K562 (cell line): ENCODE measurements around the gene SERPIND1. TPM values are rescaled to one million over a fixed set of nuclear protein-coding genes. Genes with fewer than 3 reads are reported as not detected.

Source experiments
- ATAC-seq: fragments of 200-7000 bp; cut with Tn5 transposase; 3 replicates; pipeline ENCODE4 v1.9.1; 2020; ENCODE audit warnings: moderate library complexity
- BruUV-seq: library from RNA; stranded (reverse); fragments of 400-500 nt; replicated peaks from 2 replicates; lab custom pipeline; 2021; lab: Mats Ljungman, UMichigan
- CTCF ChIA-PET: fragments of 300-600 bp; formaldehyde crosslinking; extraction: SDS; loops from one replicate; lab custom pipeline; 2021; ENCODE audit warnings: low intra/inter-chr PET ratio; lab: Yijun Ruan, JAX
- POLR2A ChIA-PET: fragments of 300-600, 350-650 bp; sonication (Branson Sonifier 250); formaldehyde crosslinking; extraction: SDS; loops from one replicate; lab custom pipeline; 2021; ENCODE audit warnings: antibody characterized with exemption, inconsistent platforms; lab: Yijun Ruan, JAX
- DNase-seq, 4 experiments: peaks; one replicate each; pipeline versions ENCODE4 v3.0.0 to v3.0.0-alpha.2; 2011 to 2018; ENCODE audit warnings: low spot score in 3 of 4, mixed read lengths in 3 of 4; ENCODE audit errors: extremely low read depth in 1 of 4
- FAIRE-seq: peaks from 2 replicates; lab custom pipeline; 2011; peaks lifted over from hg19 to GRCh38; lab: Jason Lieb, UNC
- H2AFZ ChIP-seq: 2 replicates; pipeline ENCODE4 v1.6.0; 2011; ENCODE audit warnings: low read depth, low read length, control low read depth, inconsistent platforms
- H3K27ac ChIP-seq: fragments of 200-600 bp; 3 replicates; pipeline ENCODE4 v1.8.0; 2011; ENCODE audit warnings: low read depth, mild to moderate bottlenecking, control low read depth, inconsistent platforms, low read length, moderate library complexity, mixed read lengths; ENCODE audit errors: extremely low read depth
- H3K27me3 ChIP-seq, 2 experiments: fragments of 300-600 bp in 1 of 2; 2 replicates in 1 of 2; 3 replicates in 1 of 2; pipeline versions ENCODE4 v1.6.0 to v1.8.0; 2011; ENCODE audit warnings: inconsistent platforms in 2 of 2, low read length in 2 of 2, mild to moderate bottlenecking in 1 of 2, mixed read lengths in 1 of 2, moderate library complexity in 1 of 2; ENCODE audit not compliant: control insufficient read depth in 2 of 2, insufficient read depth in 2 of 2
- H3K36me3 ChIP-seq: fragments of 300-600 bp; 3 replicates; pipeline ENCODE4 v1.8.0; 2011; ENCODE audit warnings: mild to moderate bottlenecking, low read length, inconsistent platforms; ENCODE audit not compliant: control insufficient read depth, insufficient read depth
- H3K4me1 ChIP-seq, 2 experiments: fragments of 200-600 bp in 1 of 2; replicated peaks in 1 of 2; 2 replicates in 1 of 2; 3 replicates in 1 of 2; pipeline versions ENCODE4 v1.5.1 to v1.8.0; 2011; ENCODE audit warnings: inconsistent platforms in 2 of 2, low read length in 2 of 2, mild to moderate bottlenecking in 1 of 2, mixed read lengths in 1 of 2, moderate library complexity in 1 of 2; ENCODE audit not compliant: control insufficient read depth in 2 of 2, insufficient read depth in 2 of 2
- H3K4me2 ChIP-seq: 2 replicates; pipeline ENCODE4 v1.6.1; 2011; ENCODE audit warnings: low read length, control low read depth, inconsistent platforms, mixed read lengths; ENCODE audit not compliant: insufficient read depth
- H3K4me3 ChIP-seq: fragments of 200-600 bp; sonication (generic), shearing (Covaris generic); 2 replicates; pipeline ENCODE4 v1.5.1; 2016; ENCODE audit warnings: control low read depth, inconsistent platforms
- H3K79me2 ChIP-seq: fragments of 200-600 bp; 3 replicates; pipeline ENCODE4 v1.8.0; 2011; ENCODE audit warnings: low read length, inconsistent platforms; ENCODE audit not compliant: control insufficient read depth, insufficient read depth
- H3K9ac ChIP-seq, 2 experiments: 2 replicates each; pipeline versions ENCODE4 v1.6.0 to v1.6.1; 2011; ENCODE audit warnings: low read depth in 2 of 2, low read length in 2 of 2, control low read depth in 1 of 2, inconsistent platforms in 1 of 2, mild to moderate bottlenecking in 1 of 2, mixed read lengths in 1 of 2; ENCODE audit not compliant: insufficient read depth in 1 of 2
- H3K9me1 ChIP-seq: one replicate; pipeline ENCODE4 v1.6.0; 2011; ENCODE audit warnings: inconsistent platforms, mild to moderate bottlenecking, low read length, moderate library complexity; ENCODE audit not compliant: control insufficient read depth, insufficient read depth
- H3K9me3 ChIP-seq: replicated peaks from 2 replicates; pipeline ENCODE4 v1.5.1; 2011; ENCODE audit warnings: low read depth, low read length, inconsistent platforms; ENCODE audit not compliant: control insufficient read depth, insufficient read depth
- H4K20me1 ChIP-seq: replicated peaks from 2 replicates; pipeline ENCODE4 v1.6.1; 2011; ENCODE audit warnings: low read length, inconsistent platforms, mixed read lengths; ENCODE audit not compliant: control insufficient read depth, insufficient read depth
- BCOR ChIP-seq: fragments of 450-650 bp; IDR thresholded peaks from 2 replicates; pipeline ENCODE4 v1.6.1; 2016
- BHLHE40 ChIP-seq: IDR thresholded peaks from 2 replicates; pipeline ENCODE4 v1.6.1; 2011; ENCODE audit warnings: low read length, improper control_type of control experiment
- ELF4 ChIP-seq: fragments of 450-650 bp; formaldehyde crosslinking; IDR thresholded peaks from 2 replicates; pipeline ENCODE4 v1.4.0; 2022; ENCODE audit warnings: missing genetic modification characterization
- MAFG ChIP-seq: fragments of 450-650 bp; conservative IDR thresholded peaks from 2 replicates; pipeline ENCODE4 v1.6.1; 2016; ENCODE audit warnings: missing genetic modification characterization, missing compliant biosample characterization
- NEUROD1 ChIP-seq: fragments of 150-350 bp; IDR thresholded peaks from 2 replicates; pipeline ENCODE4 v1.6.1; 2014; ENCODE audit warnings: borderline replicate concordance, low read length, low read depth; ENCODE audit not compliant: partially characterized antibody
- OTX1 ChIP-seq: fragments of 450-650 bp; formaldehyde crosslinking; IDR thresholded peaks from 2 replicates; pipeline ENCODE4 v1.4.0; 2022; ENCODE audit warnings: mild to moderate bottlenecking
- PHF8 ChIP-seq: fragments of 200-600 bp; sonication (generic); IDR thresholded peaks from 2 replicates; pipeline ENCODE4 v1.6.1; 2012; ENCODE audit warnings: mixed run types, mild to moderate bottlenecking, inconsistent platforms, low read length, moderate library complexity, borderline replicate concordance
- RBM25 ChIP-seq: fragments of 200-400 bp; formaldehyde crosslinking; IDR thresholded peaks from 2 replicates; pipeline ENCODE4 v1.6.1; 2018; ENCODE audit warnings: low read length, low read depth, moderate library complexity; ENCODE audit not compliant: severe bottlenecking
- U2AF1 ChIP-seq: fragments of 200-400 bp; formaldehyde crosslinking; optimal IDR thresholded peaks from 2 replicates; pipeline ENCODE3; 2017; ENCODE audit warnings: mild to moderate bottlenecking, low read depth, low read length, moderate library complexity
- WGBS: fragments of 100-300 bp; shearing (Covaris generic); methylation state at CpG from one replicate; pipeline ENCODE4 v1.1.6; 2016; ENCODE audit warnings: low coverage, mixed read lengths; ENCODE audit not compliant: insufficient coverage; ENCODE audit errors: missing lambda C conversion rate; 5-methylcytosine and 5-hydroxymethylcytosine counted together
- in situ Hi-C: fragments of 300-500 bp; cut with MboI; formaldehyde crosslinking; loops from 4 replicates; pipeline ENCODE4 v1.15.0; 2018; ENCODE audit warnings: inconsistent platforms, mixed read lengths
- intact Hi-C: fragments of 100-400 bp; cut with micrococcal nuclease; formaldehyde crosslinking; loops from 2 replicates; pipeline ENCODE4 v1.14.2; 2022
- polyA plus RNA-seq, 8 experiments: library from polyadenylated mRNA; depleted of rRNA in 4 of 8; stranded (reverse) in 5 of 8; unstranded in 3 of 8; fragments of >200 nt; fragmentation: Nextera tagmentation in 2 of 8; fragmentation: Illumina TruSeq in 1 of 8; extraction: Ambion mirVana in 2 of 8; extraction: Trizol in 1 of 8; gene quantifications; 2 replicates each; pipeline versions ENCODE4 v1.2.1 to v1.2.3, GENCODE V29; 2011 to 2014; ENCODE audit warnings: inconsistent platforms in 1 of 8, missing spikeins in 1 of 8
- total RNA-seq, 7 experiments: library from RNA; depleted of rRNA in 6 of 7; stranded (reverse); fragments of >200 nt in 6 of 7; fragmentation: Illumina TruSeq in 2 of 7; extraction: Trizol in 2 of 7; gene quantifications; 2 replicates each; pipeline versions ENCODE4 v1.2.1 to v1.2.3, GENCODE V29; 2011 to 2021; ENCODE audit warnings: low replicate concordance in 1 of 7
- TF ChIP-seq, protein P1 (sequence below): fragments of 250-450 bp; sonication (Bioruptor Pico); IDR thresholded peaks from 2 replicates; pipeline ENCODE4 v1.8.0; 2021; ENCODE audit warnings: moderate library complexity, mild to moderate bottlenecking, inconsistent platforms
- TF ChIP-seq, protein P2 (sequence below): fragments of 450-650 bp; formaldehyde crosslinking; conservative IDR thresholded peaks from 2 replicates; pipeline ENCODE4 v1.4.0; 2022; ENCODE audit warnings: mild to moderate bottlenecking, missing genetic modification characterization
- TF ChIP-seq, protein P3 (sequence below): fragments of 450-650 bp; IDR thresholded peaks from 2 replicates; pipeline ENCODE4 v1.6.1; 2016; ENCODE audit warnings: low read depth

SERPIND1 gene
- total and polyA plus RNA-seq, 9 of the 15 experiments (the other 6 are each of a cell fraction or from before 2014, with no cell fraction given), result 0.04 to 0.11 (median 0.09) TPM; not detected in 6

DNA sequence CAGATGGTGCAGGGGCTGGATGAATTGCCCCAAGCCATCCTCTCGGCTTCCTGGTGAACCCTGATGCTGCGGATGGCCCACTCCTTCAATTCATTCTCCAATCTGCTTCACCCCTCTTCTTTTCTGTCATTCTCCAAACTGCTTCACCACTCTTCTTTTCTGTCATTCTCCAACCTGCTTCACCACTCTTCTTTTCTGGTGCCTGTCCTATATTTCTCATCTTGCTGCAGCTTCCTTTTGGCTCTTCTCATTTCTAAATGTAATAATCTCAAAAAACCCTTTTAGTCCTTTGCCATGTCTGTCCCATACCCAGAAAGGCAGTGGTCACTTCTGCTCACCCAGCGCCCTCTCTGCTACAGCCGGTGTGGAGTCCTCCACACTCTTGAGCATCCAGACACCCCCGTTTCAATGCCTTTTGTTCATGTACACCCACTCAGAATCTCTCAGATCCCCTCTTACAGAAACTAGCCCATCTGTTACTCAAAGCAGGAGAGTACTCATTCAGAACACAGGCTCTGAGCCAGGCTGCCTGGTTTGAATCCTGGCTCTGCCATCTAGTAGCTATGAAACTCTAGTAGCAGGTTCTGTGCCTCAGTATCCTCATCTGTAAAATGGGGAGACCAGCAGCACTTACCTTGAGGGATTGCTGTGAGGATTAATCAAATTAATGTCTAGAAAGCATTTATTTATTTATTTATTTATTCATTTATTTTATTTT, 14.9 kb downstream of the SERPIND1 start:
- no peak overlapping the region for H3K4me2 ChIP-seq
- H3K4me1 ChIP-seq, result peaks cover 0 to 3% of the 10 kb centered on the region in 2 experiments; a peak in 2 of 5 replicates
- no peak for FAIRE-seq
- H3K9me1 ChIP-seq, result peaks cover 13% of the 10 kb centered on the region
- no peak for ATAC-seq
- intact Hi-C loops (no loop called here), in situ Hi-C loops (loop anchor here (25.0 kb wide), 2 partner anchors 349 to 1951 kb away; no protein-coding TSS in a partner anchor)
- no peak overlapping the region for H2AFZ ChIP-seq
- H3K4me3 ChIP-seq, result no peak overlapping the region
- no peak overlapping the region for H3K27ac ChIP-seq
- H3K9ac ChIP-seq, result peak overlapping the region in 1 of 2 experiments; percentile 18; a peak in 1 of 4 replicates
- peaks cover 22% of the 10 kb centered on the region for H4K20me1 ChIP-seq
- H3K27me3 ChIP-seq, result no peaks in the 10 kb centered on the region
- ChIA-PET CTCF (interaction anchor here (0.6 to 0.7 kb wide), 3 partner anchors 178 to 320 kb away, joined by 3 to 4 read pairs (median 3); partner anchors contain the start of gene AIFM3), POLR2A (interaction anchor here (0.6 to 3.0 kb wide), 4 partner anchors 10 to 183 kb away, joined by 3 to 20 read pairs (median 3); no protein-coding TSS in a partner anchor)
- BruUV-seq, result no TSS peak
- no peaks in the 10 kb centered on the region for H3K9me3 ChIP-seq
- no peaks in the 10 kb centered on the region for H3K79me2 ChIP-seq
- DNase-seq, result no peak
- 76% methylated on average over 5 of the region's 5 CpGs for WGBS
- H3K36me3 ChIP-seq, result peaks cover 59% of the 10 kb centered on the region
- TF ChIP-seq BCOR (0 out of 2 replicates have a peak, but pooled peaks have one; percentile 12), U2AF1 (no peak), RBM25 (peak; percentile 87), NEUROD1 (peak; percentile 28), MAFG (no peak), ELF4 (CRISPR knock-in tag) (peak; percentile 81; the same call in 1 of the 2 replicates), PHF8 (no peak), OTX1 (CRISPR knock-in tag) (0 out of 2 replicates have a peak, but pooled peaks have one; percentile 49), BHLHE40 (no peak)
- TF ChIP-seq, protein P1, sequence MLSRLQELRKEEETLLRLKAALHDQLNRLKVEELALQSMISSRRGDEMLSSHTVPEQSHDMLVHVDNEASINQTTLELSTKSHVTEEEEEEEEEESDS (CRISPR knock-in tag), result no peak
- TF ChIP-seq, protein P2, sequence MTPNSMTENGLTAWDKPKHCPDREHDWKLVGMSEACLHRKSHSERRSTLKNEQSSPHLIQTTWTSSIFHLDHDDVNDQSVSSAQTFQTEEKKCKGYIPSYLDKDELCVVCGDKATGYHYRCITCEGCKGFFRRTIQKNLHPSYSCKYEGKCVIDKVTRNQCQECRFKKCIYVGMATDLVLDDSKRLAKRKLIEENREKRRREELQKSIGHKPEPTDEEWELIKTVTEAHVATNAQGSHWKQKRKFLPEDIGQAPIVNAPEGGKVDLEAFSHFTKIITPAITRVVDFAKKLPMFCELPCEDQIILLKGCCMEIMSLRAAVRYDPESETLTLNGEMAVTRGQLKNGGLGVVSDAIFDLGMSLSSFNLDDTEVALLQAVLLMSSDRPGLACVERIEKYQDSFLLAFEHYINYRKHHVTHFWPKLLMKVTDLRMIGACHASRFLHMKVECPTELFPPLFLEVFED (CRISPR knock-in tag), result 0 out of 2 replicates have a peak, but pooled peaks have one; percentile 5
- TF ChIP-seq, protein P3, sequence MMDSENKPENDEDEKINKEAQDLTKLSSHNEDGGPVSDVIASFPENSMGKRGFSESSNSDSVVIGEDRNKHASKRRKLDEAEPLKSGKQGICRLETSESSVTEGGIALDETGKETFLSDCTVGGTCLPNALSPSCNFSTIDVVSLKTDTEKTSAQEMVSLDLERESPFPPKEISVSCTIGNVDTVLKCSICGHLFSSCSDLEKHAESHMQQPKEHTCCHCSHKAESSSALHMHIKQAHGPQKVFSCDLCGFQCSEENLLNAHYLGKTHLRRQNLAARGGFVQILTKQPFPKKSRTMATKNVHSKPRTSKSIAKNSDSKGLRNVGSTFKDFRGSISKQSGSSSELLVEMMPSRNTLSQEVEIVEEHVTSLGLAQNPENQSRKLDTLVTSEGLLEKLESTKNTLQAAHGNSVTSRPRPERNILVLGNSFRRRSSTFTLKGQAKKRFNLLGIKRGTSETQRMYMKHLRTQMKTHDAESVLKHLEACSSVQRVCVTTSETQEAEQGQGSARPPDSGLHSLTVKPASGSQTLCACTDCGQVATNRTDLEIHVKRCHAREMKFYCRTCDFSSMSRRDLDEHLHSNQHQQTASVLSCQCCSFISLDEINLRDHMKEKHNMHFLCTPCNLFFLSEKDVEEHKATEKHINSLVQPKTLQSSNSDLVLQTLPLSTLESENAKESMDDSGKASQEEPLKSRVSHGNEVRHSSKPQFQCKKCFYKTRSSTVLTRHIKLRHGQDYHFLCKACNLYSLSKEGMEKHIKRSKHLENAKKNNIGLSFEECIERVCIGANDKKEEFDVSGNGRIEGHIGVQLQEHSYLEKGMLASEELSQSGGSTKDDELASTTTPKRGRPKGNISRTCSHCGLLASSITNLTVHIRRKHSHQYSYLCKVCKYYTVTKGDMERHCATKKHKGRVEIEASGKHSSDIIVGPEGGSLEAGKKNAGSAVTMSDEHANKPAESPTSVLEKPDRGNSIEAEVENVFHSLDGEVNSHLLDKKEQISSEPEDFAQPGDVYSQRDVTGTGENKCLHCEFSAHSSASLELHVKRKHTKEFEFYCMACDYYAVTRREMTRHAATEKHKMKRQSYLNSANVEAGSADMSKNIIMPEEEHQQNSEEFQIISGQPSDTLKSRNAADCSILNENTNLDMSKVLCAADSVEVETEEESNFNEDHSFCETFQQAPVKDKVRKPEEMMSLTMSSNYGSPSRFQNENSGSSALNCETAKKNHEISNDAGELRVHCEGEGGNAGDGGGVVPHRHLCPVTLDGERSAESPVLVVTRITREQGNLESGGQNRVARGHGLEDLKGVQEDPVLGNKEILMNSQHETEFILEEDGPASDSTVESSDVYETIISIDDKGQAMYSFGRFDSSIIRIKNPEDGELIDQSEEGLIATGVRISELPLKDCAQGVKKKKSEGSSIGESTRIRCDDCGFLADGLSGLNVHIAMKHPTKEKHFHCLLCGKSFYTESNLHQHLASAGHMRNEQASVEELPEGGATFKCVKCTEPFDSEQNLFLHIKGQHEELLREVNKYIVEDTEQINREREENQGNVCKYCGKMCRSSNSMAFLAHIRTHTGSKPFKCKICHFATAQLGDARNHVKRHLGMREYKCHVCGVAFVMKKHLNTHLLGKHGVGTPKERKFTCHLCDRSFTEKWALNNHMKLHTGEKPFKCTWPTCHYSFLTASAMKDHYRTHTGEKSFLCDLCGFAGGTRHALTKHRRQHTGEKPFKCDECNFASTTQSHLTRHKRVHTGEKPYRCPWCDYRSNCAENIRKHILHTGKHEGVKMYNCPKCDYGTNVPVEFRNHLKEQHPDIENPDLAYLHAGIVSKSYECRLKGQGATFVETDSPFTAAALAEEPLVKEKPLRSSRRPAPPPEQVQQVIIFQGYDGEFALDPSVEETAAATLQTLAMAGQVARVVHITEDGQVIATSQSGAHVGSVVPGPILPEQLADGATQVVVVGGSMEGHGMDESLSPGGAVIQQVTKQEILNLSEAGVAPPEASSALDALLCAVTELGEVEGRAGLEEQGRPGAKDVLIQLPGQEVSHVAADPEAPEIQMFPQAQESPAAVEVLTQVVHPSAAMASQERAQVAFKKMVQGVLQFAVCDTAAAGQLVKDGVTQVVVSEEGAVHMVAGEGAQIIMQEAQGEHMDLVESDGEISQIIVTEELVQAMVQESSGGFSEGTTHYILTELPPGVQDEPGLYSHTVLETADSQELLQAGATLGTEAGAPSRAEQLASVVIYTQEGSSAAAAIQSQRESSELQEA, result no peak
